Measurements from ENCODE around the gene MUC5AC.

MUC5AC gene

GRCh38 chr11:1232883-1233321 lies 75.1 kb downstream of the MUC5AC start:
- Histone ChIP-seq H3K27me3 (ENCODE audit: insufficient read depth, low read length) (no peaks in the 10 kb centered on the region), H3K4me3 (ENCODE audit: low read depth, low read length) (no peak overlapping the region), H3K36me3 (ENCODE audit: insufficient read depth, low read length) (no peaks in the 10 kb centered on the region), H2AFZ (ENCODE audit: low read length, unreplicated experiment) (no peak overlapping the region), H3K79me2 (ENCODE audit: control insufficient read depth, insufficient read depth, low read length, unreplicated experiment) (no peaks in the 10 kb centered on the region), H3K27ac (ENCODE audit: low read depth, low read length) (no peak overlapping the region), H3K4me1 (ENCODE audit: control insufficient read depth, insufficient read depth, low read length, unreplicated experiment) (no peaks in the 10 kb centered on the region)

- Histone ChIP-seq H3K4me3 (ENCODE audit: low read depth, low read length) (no peak overlapping the region), H3K36me3 (ENCODE audit: insufficient read depth, low read length) (no peaks in the 10 kb centered on the region), H3K27ac (ENCODE audit: low read depth, low read length) (no peak overlapping the region), H3K4me1 (ENCODE audit: control insufficient read depth, insufficient read depth, low read length, unreplicated experiment) (no peaks in the 10 kb centered on the region), H2AFZ (ENCODE audit: low read length, unreplicated experiment) (no peak overlapping the region), H3K79me2 (ENCODE audit: control insufficient read depth, insufficient read depth, low read length, unreplicated experiment) (no peaks in the 10 kb centered on the region), H3K27me3 (ENCODE audit: insufficient read depth, low read length) (no peaks in the 10 kb centered on the region)
Measured at GRCh38 chr11:1233351-1234053, 75.7 kb downstream of the MUC5AC start.

- no peak overlapping the region for H3K4me3 ChIP-seq (ENCODE audit: low read depth, low read length)
- H3K4me1 ChIP-seq (ENCODE audit: control insufficient read depth, insufficient read depth, low read length, unreplicated experiment): no peaks in the 10 kb centered on the region
- no peak overlapping the region for H3K27ac ChIP-seq (ENCODE audit: low read depth, low read length)
- H3K36me3 ChIP-seq (ENCODE audit: insufficient read depth, low read length): no peaks in the 10 kb centered on the region
- no peaks in the 10 kb centered on the region for H3K79me2 ChIP-seq (ENCODE audit: control insufficient read depth, insufficient read depth, low read length, unreplicated experiment)
- no peaks in the 10 kb centered on the region for H3K27me3 ChIP-seq (ENCODE audit: insufficient read depth, low read length)
- no peak overlapping the region for H2AFZ ChIP-seq (ENCODE audit: low read length, unreplicated experiment)
Measured at GRCh38 chr11:1234054-1234720, 76.4 kb downstream of the MUC5AC start.

GRCh38 chr11:1234771-1235305 lies 77.1 kb downstream of the MUC5AC start:
- Histone ChIP-seq H3K4me3 (ENCODE audit: low read depth, low read length) (no peak overlapping the region), H3K36me3 (ENCODE audit: insufficient read depth, low read length) (no peaks in the 10 kb centered on the region), H3K79me2 (ENCODE audit: control insufficient read depth, insufficient read depth, low read length, unreplicated experiment) (no peaks in the 10 kb centered on the region), H3K27ac (ENCODE audit: low read depth, low read length) (no peak overlapping the region), H3K27me3 (ENCODE audit: insufficient read depth, low read length) (no peaks in the 10 kb centered on the region), H3K4me1 (ENCODE audit: control insufficient read depth, insufficient read depth, low read length, unreplicated experiment) (no peaks in the 10 kb centered on the region), H2AFZ (ENCODE audit: low read length, unreplicated experiment) (no peak overlapping the region)

- H3K4me3 ChIP-seq (ENCODE audit: low read depth, low read length): no peak overlapping the region
- no peaks in the 10 kb centered on the region for H3K4me1 ChIP-seq (ENCODE audit: control insufficient read depth, insufficient read depth, low read length, unreplicated experiment)
- no peaks in the 10 kb centered on the region for H3K79me2 ChIP-seq (ENCODE audit: control insufficient read depth, insufficient read depth, low read length, unreplicated experiment)
- no peaks in the 10 kb centered on the region for H3K36me3 ChIP-seq (ENCODE audit: insufficient read depth, low read length)
- H3K27ac ChIP-seq (ENCODE audit: low read depth, low read length): no peak overlapping the region
- H3K27me3 ChIP-seq (ENCODE audit: insufficient read depth, low read length): no peaks in the 10 kb centered on the region
- H2AFZ ChIP-seq (ENCODE audit: low read length, unreplicated experiment): no peak overlapping the region
Measured at GRCh38 chr11:1235306-1235900, 77.7 kb downstream of the MUC5AC start.

GRCh38 chr11:1235901-1236315 lies 78.2 kb downstream of the MUC5AC start:
- Histone ChIP-seq H3K27me3 (ENCODE audit: insufficient read depth, low read length) (no peaks in the 10 kb centered on the region), H2AFZ (ENCODE audit: low read length, unreplicated experiment) (no peak overlapping the region), H3K4me3 (ENCODE audit: low read depth, low read length) (no peak overlapping the region), H3K4me1 (ENCODE audit: control insufficient read depth, insufficient read depth, low read length, unreplicated experiment) (no peaks in the 10 kb centered on the region), H3K36me3 (ENCODE audit: insufficient read depth, low read length) (no peaks in the 10 kb centered on the region), H3K27ac (ENCODE audit: low read depth, low read length) (no peak overlapping the region), H3K79me2 (ENCODE audit: control insufficient read depth, insufficient read depth, low read length, unreplicated experiment) (no peaks in the 10 kb centered on the region)

- Histone ChIP-seq H3K36me3 (ENCODE audit: insufficient read depth, low read length) (no peaks in the 10 kb centered on the region), H3K4me1 (ENCODE audit: control insufficient read depth, insufficient read depth, low read length, unreplicated experiment) (no peaks in the 10 kb centered on the region), H3K27ac (ENCODE audit: low read depth, low read length) (no peak overlapping the region), H3K79me2 (ENCODE audit: control insufficient read depth, insufficient read depth, low read length, unreplicated experiment) (no peaks in the 10 kb centered on the region), H3K4me3 (ENCODE audit: low read depth, low read length) (no peak overlapping the region), H2AFZ (ENCODE audit: low read length, unreplicated experiment) (no peak overlapping the region), H3K27me3 (ENCODE audit: insufficient read depth, low read length) (no peaks in the 10 kb centered on the region)
Measured at GRCh38 chr11:1236316-1237127, 78.8 kb downstream of the MUC5AC start.

GRCh38 chr11:1237128-1237580 lies 79.4 kb downstream of the MUC5AC start:
- Histone ChIP-seq H3K27ac (ENCODE audit: low read depth, low read length) (no peak overlapping the region), H3K27me3 (ENCODE audit: insufficient read depth, low read length) (no peaks in the 10 kb centered on the region), H3K4me3 (ENCODE audit: low read depth, low read length) (no peak overlapping the region), H2AFZ (ENCODE audit: low read length, unreplicated experiment) (no peak overlapping the region), H3K36me3 (ENCODE audit: insufficient read depth, low read length) (no peaks in the 10 kb centered on the region), H3K79me2 (ENCODE audit: control insufficient read depth, insufficient read depth, low read length, unreplicated experiment) (no peaks in the 10 kb centered on the region), H3K4me1 (ENCODE audit: control insufficient read depth, insufficient read depth, low read length, unreplicated experiment) (no peaks in the 10 kb centered on the region)

- Histone ChIP-seq H3K4me3 (ENCODE audit: low read depth, low read length) (no peak overlapping the region), H3K36me3 (ENCODE audit: insufficient read depth, low read length) (no peaks in the 10 kb centered on the region), H3K27me3 (ENCODE audit: insufficient read depth, low read length) (no peaks in the 10 kb centered on the region)
Measured at GRCh38 chr11:1237851-1238250, 80.1 kb downstream of the MUC5AC start.

More at GRCh38 chr11:1237851-1238250, 80.1 kb downstream of the MUC5AC start:
- H3K79me2 ChIP-seq (ENCODE audit: control insufficient read depth, insufficient read depth, low read length, unreplicated experiment): no peaks in the 10 kb centered on the region
- no peak overlapping the region for H2AFZ ChIP-seq (ENCODE audit: low read length, unreplicated experiment)
- H3K4me1 ChIP-seq (ENCODE audit: control insufficient read depth, insufficient read depth, low read length, unreplicated experiment): no peaks in the 10 kb centered on the region
- no peak overlapping the region for H3K27ac ChIP-seq (ENCODE audit: low read depth, low read length)
